H1 (cell line): ENCODE measurements around the gene AMPD3. TPM values are rescaled to one million over a fixed set of nuclear protein-coding genes. Genes with fewer than 3 reads are reported as not detected.

ENCODE experiments used
- BCL11A ChIP-seq, 2 experiments: IDR thresholded peaks; one replicate each; pipeline ENCODE4 v1.6.1; 2011; ENCODE audit warnings: low read depth in 2 of 2, low read length in 2 of 2, mild to moderate bottlenecking in 2 of 2
- EGR1 ChIP-seq: IDR thresholded peaks from 2 replicates; pipeline ENCODE4 v1.6.1; 2011; ENCODE audit warnings: low read depth, low read length, borderline replicate concordance
- EP300 ChIP-seq, 2 experiments: IDR thresholded peaks; 1 replicate in 1 of 2; 2 replicates in 1 of 2; pipeline ENCODE4 v1.6.1; 2011 to 2012; ENCODE audit warnings: low read depth in 2 of 2, low read length in 2 of 2, mild to moderate bottlenecking in 2 of 2, borderline replicate concordance in 1 of 2, inconsistent platforms in 1 of 2, moderate library complexity in 1 of 2
- KDM4A ChIP-seq: IDR thresholded peaks from one replicate; pipeline ENCODE4 v1.7.1; 2012; ENCODE audit warnings: low read depth, mild to moderate bottlenecking, moderate library complexity, low read length, inconsistent platforms; ENCODE audit not compliant: severe bottlenecking
- RXRA ChIP-seq: IDR thresholded peaks from 2 replicates; pipeline ENCODE4 v1.6.1; 2011; ENCODE audit warnings: low read depth, mild to moderate bottlenecking, low read length, moderate library complexity; ENCODE audit not compliant: insufficient read depth
- SIN3A ChIP-seq, 2 experiments: IDR thresholded peaks in 1 of 2; conservative IDR thresholded peaks in 1 of 2; 2 replicates each; pipeline ENCODE4 v1.6.1; 2011 to 2012; ENCODE audit warnings: low read length in 2 of 2, improper control_type of control experiment in 1 of 2, low read depth in 1 of 2, mild to moderate bottlenecking in 1 of 2
- SP2 ChIP-seq: IDR thresholded peaks from 2 replicates; pipeline ENCODE4 v1.6.1; 2012; ENCODE audit warnings: mild to moderate bottlenecking, low read length, inconsistent platforms
- polyA plus RNA-seq, 7 experiments: library from polyadenylated mRNA; depleted of rRNA in 3 of 7; stranded (reverse) in 5 of 7; unstranded in 2 of 7; fragments of >200 nt in 5 of 7; fragments of 200-250 nt in 2 of 7; gene quantifications; 1 replicate in 5 of 7; 2 replicates in 1 of 7; 4 replicates in 1 of 7; pipeline versions ENCODE4 v1.2.1 to v1.2.3, GENCODE V29; 2011 to 2013; ENCODE audit warnings: missing spikeins in 2 of 7, mixed read lengths in 2 of 7
- total RNA-seq: library from RNA; stranded (reverse); fragmentation: NEBNext Ultra II Directional; extraction: Animal tissue kit (Norgen Biotek cat#: 25700); gene quantifications from 2 replicates; pipeline ENCODE4 v1.2.1, GENCODE V29; 2021

AMPD3 gene
- total and polyA plus RNA-seq, 2 of the 8 experiments (the other 6 are each of a cell fraction or from before 2014, with no cell fraction given) = 4.0 to 6.3 TPM

- TF ChIP-seq RXRA (no peak), SP2 (no peak), EP300 (IDR thresholded peaks at IDR 0.05; ENCODE audit: borderline replicate concordance in 1 of 2, low read depth in 2 of 2, low read length in 2 of 2) (no peak), EGR1 (no peak), KDM4A (no peak), BCL11A (IDR thresholded peaks at IDR 0.05; ENCODE audit: low read depth in 2 of 2, low read length in 2 of 2) (no peak), SIN3A (conservative IDR thresholded peaks at IDR 0.05 in 1 of 2, IDR thresholded peaks at IDR 0.05 in 1 of 2; ENCODE audit: low read depth in 1 of 2, low read length in 2 of 2) (no peak)
- TF ChIP-seq, all 59 proteins: peak for 0
Measured at GRCh38 chr11:10526974-10527918, 72.2 kb downstream of the AMPD3 start (continued).
